Stimulated activated effector memory CD8-positive, alpha-beta T cell treated with anti-CD3 and anti-CD28 coated beads, Interleukin-12 subunit alpha, Interleukin-12 subunit beta, amount 100 ng/mL, for 72 hours (primary cell): ENCODE measurements around the gene LTA4H.

ENCODE experiments used
- ATAC-seq: fragments of 150-1000 bp; cut with Tn5 transposase; 2 replicates; pipeline ENCODE4 v1.10.0; 2021
- DNase-seq, 2 donors: peaks; one replicate each; pipeline ENCODE4 v3.0.0; 2021 to 2022; ENCODE audit warnings: low spot score in 2 of 2
- H3K27ac Mint-ChIP-seq: one replicate; pipeline ENCODE4 v1.8.0; 2022; ENCODE audit warnings: mild to moderate bottlenecking, mixed read lengths
- H3K36me3 Mint-ChIP-seq: one replicate; pipeline ENCODE4 v1.8.0; 2022; ENCODE audit warnings: mild to moderate bottlenecking, mixed read lengths
- H3K4me1 Mint-ChIP-seq: one replicate; pipeline ENCODE4 v1.8.0; 2022; ENCODE audit warnings: mixed read lengths
- H3K4me3 Mint-ChIP-seq: one replicate; pipeline ENCODE4 v1.8.0; 2022; ENCODE audit warnings: mild to moderate bottlenecking, mixed read lengths
- H3K9me3 Mint-ChIP-seq: one replicate; pipeline ENCODE4 v1.8.0; 2022; ENCODE audit warnings: mixed read lengths

Gene LTA4H

GRCh38 chr12:96026331-96026730 is 9.1 kb downstream of the LTA4H start:
- H3K4me3 Mint-ChIP-seq: no peak overlapping the region
- no peak for DNase-seq
- ATAC-seq: no peak
- peaks cover 14% of the 10 kb centered on the region for H3K4me1 Mint-ChIP-seq
- H3K36me3 Mint-ChIP-seq: peaks cover 66% of the 10 kb centered on the region
- H3K27ac Mint-ChIP-seq: no peak overlapping the region
- no peaks in the 10 kb centered on the region for H3K9me3 Mint-ChIP-seq

DNA sequence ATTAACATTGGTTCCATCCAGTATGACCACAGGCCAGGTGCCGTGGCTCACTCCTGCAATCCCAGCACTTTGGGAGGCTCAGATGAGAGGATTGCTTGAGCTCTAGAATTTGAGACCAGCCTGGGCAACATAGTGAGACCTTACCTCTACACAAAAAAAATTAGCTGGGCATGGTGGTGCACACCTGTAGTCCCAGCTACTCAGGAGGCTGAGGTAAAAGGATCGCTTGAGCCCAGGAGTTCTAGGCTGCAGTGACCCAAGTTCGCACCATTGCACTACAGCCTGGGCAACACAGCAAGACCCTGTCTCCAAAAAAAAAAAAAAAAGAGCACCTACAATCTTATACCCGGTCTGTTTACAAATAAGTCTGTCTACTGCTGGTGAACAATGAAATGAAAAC is 9.9 kb downstream of the LTA4H start:
- Mint-ChIP-seq H3K9me3 (no peaks in the 10 kb centered on the region), H3K4me3 (no peak overlapping the region), H3K4me1 (peaks cover 9% of the 10 kb centered on the region), H3K27ac (no peak overlapping the region), H3K36me3 (peaks cover 73% of the 10 kb centered on the region)
- DNase-seq: no peak
- ATAC-seq: no peak

DNA sequence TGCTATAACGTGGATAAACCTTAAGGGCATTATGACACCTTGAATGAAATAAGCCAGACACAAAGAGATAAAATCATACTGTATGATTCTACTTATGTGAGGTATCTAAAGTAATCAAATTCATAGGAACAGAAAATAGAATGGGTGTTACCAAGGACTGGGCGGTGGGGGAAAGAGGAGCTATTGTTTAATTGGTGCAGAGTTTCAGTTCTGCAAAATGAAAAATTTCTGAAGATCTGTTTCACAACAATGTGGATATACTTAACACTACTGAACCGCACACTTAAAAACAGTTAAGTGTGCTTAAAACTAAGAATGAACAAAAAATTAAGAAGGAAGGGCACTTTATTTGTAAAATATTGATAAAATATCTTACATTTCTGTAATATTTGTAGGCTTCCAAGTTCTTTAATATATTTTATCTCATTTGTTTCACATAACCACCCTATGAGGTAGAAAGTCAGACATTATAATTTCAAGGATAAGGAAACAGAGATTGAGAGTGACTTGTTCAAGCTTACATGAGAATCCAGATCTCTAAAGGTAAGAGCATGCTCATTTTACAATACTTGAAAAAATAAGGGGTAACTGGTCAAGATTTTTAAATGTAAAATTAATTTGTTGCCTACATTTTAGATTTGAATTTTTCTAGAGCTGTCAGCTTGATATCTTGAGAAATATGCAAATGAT is 14.9 kb downstream of the LTA4H start:
- Mint-ChIP-seq H3K36me3 (peaks cover 97% of the 10 kb centered on the region), H3K4me1 (no peaks in the 10 kb centered on the region), H3K9me3 (no peaks in the 10 kb centered on the region), H3K4me3 (no peak overlapping the region), H3K27ac (no peak overlapping the region)
- DNase-seq: no peak
- no peak for ATAC-seq

GRCh38 chr12:96015672-96016071 is 19.7 kb downstream of the LTA4H start:
- Mint-ChIP-seq H3K4me1 (no peaks in the 10 kb centered on the region), H3K27ac (no peak overlapping the region), H3K9me3 (no peaks in the 10 kb centered on the region), H3K36me3 (peaks cover 99% of the 10 kb centered on the region), H3K4me3 (no peak overlapping the region)
- ATAC-seq: no peak
- DNase-seq: no peak

DNA sequence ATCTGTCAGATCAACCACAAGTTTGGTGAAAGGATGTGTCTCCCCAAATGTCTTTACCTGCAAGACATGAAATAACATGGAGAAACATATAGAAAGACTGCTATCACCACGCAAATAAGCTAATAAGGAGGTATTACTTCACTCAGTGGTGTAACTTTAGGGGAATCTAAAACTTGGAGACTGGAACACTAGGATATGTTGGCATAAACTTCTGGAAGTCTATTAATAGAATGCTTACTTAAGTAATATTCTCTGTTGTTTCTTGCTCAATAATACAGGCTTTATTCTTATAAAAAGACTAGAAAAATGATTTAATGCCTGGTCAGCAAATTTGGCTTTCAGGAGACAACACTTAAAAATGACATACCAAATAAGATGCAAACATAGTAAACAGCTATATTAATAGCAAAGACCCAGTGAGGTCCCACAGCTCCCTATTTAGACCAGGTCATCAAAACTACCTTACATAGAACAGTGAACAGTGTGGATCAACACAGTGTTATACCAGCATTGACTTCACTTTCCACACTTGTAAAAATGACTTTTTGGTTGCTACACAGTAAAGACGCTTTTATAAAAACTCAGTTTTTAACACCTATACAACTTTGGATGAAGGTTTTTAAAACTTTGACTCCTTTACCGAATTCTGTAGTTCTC is 20.3 kb downstream of the LTA4H start:
- Mint-ChIP-seq H3K36me3 (peaks cover 99% of the 10 kb centered on the region), H3K4me3 (no peak overlapping the region), H3K4me1 (no peaks in the 10 kb centered on the region), H3K9me3 (no peaks in the 10 kb centered on the region), H3K27ac (no peak overlapping the region)
- DNase-seq (no peak), ATAC-seq (no peak)

- Mint-ChIP-seq H3K27ac (no peak overlapping the region), H3K9me3 (no peaks in the 10 kb centered on the region), H3K36me3 (peaks cover 99% of the 10 kb centered on the region), H3K4me1 (no peaks in the 10 kb centered on the region), H3K4me3 (no peak overlapping the region)
- no peak for ATAC-seq
- no peak for DNase-seq
Observed at GRCh38 chr12:96007729-96008128, 27.7 kb downstream of the LTA4H start.

DNA sequence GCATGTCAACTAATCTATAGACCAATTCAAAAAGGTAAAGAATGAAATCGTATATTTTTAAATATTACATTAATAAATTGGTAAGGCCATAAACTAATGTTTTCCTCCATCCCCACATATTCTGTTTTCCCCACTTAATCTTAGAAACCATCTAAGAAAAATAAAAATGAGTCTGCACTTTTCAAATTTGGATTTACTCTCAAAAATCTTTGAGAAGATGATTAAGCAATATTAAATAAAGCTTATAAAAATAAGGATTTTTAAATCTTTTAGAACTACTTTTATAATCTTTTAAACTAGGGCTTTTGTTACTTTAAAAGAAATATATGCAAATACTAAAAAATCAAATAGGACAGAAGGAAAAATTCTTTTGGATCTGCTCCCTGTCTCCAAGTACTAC is 28.7 kb downstream of the LTA4H start:
- H3K9me3 Mint-ChIP-seq: no peaks in the 10 kb centered on the region
- H3K27ac Mint-ChIP-seq: no peak overlapping the region
- DNase-seq: no peak
- ATAC-seq: no peak
- H3K4me3 Mint-ChIP-seq: no peak overlapping the region
- H3K4me1 Mint-ChIP-seq: no peaks in the 10 kb centered on the region
- H3K36me3 Mint-ChIP-seq: peaks cover 99% of the 10 kb centered on the region

DNA sequence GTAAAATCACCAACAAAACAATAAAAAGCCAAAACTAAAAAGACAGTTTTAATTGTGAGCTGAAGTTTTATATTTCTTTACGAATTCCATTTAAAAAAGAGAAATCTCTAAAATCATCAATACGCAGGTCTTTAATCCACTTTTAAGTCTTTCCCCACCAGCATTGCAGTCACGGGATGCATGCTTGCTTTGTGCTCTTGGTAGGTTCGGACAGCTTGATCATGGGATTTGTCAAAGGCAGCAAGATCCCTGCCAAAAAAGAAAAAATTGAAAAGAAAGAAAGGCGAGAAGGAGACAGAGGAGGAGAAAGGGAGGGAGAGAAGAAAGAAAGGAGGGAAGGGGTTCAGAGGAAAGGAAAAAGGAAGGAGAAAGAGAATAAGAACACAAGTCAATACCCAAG is 34.5 kb downstream of the LTA4H start:
- no peak overlapping the region for H3K27ac Mint-ChIP-seq
- H3K36me3 Mint-ChIP-seq: peaks cover 61% of the 10 kb centered on the region
- H3K9me3 Mint-ChIP-seq: no peaks in the 10 kb centered on the region
- DNase-seq (no peak), ATAC-seq (no peak)
- peaks cover 9% of the 10 kb centered on the region for H3K4me1 Mint-ChIP-seq
- no peak overlapping the region for H3K4me3 Mint-ChIP-seq

GRCh38 chr12:95999484-95999883 is 35.9 kb downstream of the LTA4H start:
- no peak for ATAC-seq
- Mint-ChIP-seq H3K9me3 (no peaks in the 10 kb centered on the region), H3K4me1 (peaks cover 9% of the 10 kb centered on the region), H3K36me3 (peaks cover 48% of the 10 kb centered on the region), H3K4me3 (no peak overlapping the region), H3K27ac (no peak overlapping the region)
- DNase-seq: no peak

- Mint-ChIP-seq H3K4me1 (peaks cover 9% of the 10 kb centered on the region), H3K36me3 (peaks cover 41% of the 10 kb centered on the region), H3K9me3 (no peaks in the 10 kb centered on the region), H3K4me3 (no peak overlapping the region), H3K27ac (peak overlapping the region; percentile 2)
- DNase-seq (peak; percentile 14 to 59), ATAC-seq (peak; percentile 96)
Observed at GRCh38 chr12:95998611-95999286, 36.6 kb downstream of the LTA4H start.

DNA sequence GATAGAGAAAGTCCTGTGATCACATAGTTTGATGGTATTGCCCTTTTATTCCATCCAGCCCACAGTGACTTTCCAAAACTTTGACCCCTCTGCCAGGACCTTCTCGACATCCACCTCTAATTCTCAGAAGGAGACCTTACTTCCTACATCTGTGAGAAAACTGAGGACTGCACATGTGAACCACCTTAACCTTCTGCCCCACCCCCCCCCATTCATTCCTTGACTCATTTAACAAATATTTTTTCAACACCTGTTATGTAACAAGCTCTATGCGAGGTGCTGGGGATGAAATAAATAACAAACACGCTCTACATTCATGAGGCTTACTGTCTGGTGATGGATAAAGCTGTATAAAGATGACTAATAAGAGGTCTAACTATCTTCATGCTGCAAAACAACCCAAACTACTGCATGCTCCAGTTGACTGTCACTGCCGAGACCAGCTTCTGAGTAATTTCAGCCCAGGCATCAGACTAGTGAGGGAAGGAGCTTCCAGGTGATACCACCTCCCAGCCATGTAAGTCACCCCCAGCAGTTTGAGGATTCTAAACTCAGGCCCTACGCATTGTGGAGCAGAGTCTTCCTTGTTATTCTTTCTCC is 37.4 kb downstream of the LTA4H start:
- peaks cover 9% of the 10 kb centered on the region for H3K4me1 Mint-ChIP-seq
- DNase-seq (no peak), ATAC-seq (peak; percentile 67)
- H3K27ac Mint-ChIP-seq: peak overlapping the region; percentile 2
- H3K36me3 Mint-ChIP-seq: peaks cover 34% of the 10 kb centered on the region
- H3K4me3 Mint-ChIP-seq: no peak overlapping the region
- H3K9me3 Mint-ChIP-seq: no peaks in the 10 kb centered on the region

GRCh38 chr12:95997276-95997675 is 38.1 kb downstream of the LTA4H start:
- H3K4me1 Mint-ChIP-seq: peaks cover 9% of the 10 kb centered on the region
- peaks cover 27% of the 10 kb centered on the region for H3K36me3 Mint-ChIP-seq
- H3K27ac Mint-ChIP-seq: no peak overlapping the region
- ATAC-seq (no peak), DNase-seq (no peak)
- H3K4me3 Mint-ChIP-seq: no peak overlapping the region
- H3K9me3 Mint-ChIP-seq: no peaks in the 10 kb centered on the region

GRCh38 chr12:95996034-95996658 is 39.2 kb downstream of the LTA4H start, which contains the start of gene HAL:
Gene HAL (minus strand): TSS chr12:95996344. CDS start chr12:95995910, 434 bp downstream.
- no peak for ATAC-seq
- Mint-ChIP-seq H3K9me3 (no peaks in the 10 kb centered on the region), H3K4me3 (no peak within 1 kb of the TSS), H3K36me3 (peaks cover 15% of the 10 kb centered on the region), H3K4me1 (peaks cover 9% of the 10 kb centered on the region), H3K27ac (no peak within 1 kb of the TSS)
- no peak for DNase-seq

- no peak for ATAC-seq
- peaks cover 9% of the 10 kb centered on the region for H3K4me1 Mint-ChIP-seq
- no peak overlapping the region for H3K4me3 Mint-ChIP-seq
Observed at GRCh38 chr12:95995238-95996031, 40.0 kb downstream of the LTA4H start.

More at GRCh38 chr12:95995238-95996031, 40.0 kb downstream of the LTA4H start:
- Mint-ChIP-seq H3K27ac (no peak overlapping the region), H3K36me3 (peaks cover 8% of the 10 kb centered on the region), H3K9me3 (no peaks in the 10 kb centered on the region)
- DNase-seq: no peak
